ENCODE data around the gene SLC9C1.

DNA sequence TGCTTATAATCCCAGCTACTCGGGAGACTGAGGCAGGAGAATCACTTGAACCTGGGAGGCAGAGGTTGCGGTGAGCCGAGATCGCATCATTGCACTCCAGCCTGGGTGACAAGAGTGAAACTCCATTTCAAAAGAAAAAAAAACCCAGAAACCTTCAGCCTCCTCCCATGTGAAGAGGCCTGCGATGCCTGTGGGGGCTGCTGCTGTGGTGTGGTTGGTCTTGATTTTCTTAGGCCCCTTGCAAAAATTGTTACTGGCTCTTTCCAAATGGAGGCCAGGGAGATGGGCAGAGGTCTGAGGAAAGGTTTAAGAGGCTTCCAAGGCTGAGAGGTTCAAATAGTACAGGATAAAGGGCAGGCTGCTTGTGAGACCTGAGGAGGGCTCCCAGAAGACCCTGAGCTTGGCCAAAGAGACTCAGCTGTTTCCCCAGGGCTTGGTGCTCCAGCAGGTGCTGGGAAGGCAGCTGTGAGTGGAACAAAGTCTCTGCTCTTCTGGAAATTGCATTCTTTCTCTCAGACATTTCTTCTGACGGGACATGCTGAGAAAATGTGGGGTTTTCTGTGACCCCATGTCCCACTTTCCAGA is 179.3 kb downstream of the SLC9C1 start:
- TF ChIP-seq, protein P1, sequence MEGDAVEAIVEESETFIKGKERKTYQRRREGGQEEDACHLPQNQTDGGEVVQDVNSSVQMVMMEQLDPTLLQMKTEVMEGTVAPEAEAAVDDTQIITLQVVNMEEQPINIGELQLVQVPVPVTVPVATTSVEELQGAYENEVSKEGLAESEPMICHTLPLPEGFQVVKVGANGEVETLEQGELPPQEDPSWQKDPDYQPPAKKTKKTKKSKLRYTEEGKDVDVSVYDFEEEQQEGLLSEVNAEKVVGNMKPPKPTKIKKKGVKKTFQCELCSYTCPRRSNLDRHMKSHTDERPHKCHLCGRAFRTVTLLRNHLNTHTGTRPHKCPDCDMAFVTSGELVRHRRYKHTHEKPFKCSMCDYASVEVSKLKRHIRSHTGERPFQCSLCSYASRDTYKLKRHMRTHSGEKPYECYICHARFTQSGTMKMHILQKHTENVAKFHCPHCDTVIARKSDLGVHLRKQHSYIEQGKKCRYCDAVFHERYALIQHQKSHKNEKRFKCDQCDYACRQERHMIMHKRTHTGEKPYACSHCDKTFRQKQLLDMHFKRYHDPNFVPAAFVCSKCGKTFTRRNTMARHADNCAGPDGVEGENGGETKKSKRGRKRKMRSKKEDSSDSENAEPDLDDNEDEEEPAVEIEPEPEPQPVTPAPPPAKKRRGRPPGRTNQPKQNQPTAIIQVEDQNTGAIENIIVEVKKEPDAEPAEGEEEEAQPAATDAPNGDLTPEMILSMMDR (conservative IDR thresholded peaks at IDR 0.05 in 1 of 2, IDR thresholded peaks at IDR 0.05 in 1 of 2; ENCODE audit: low read depth in 1 of 2, low read length in 2 of 2), result no peak
- no peak for TF ChIP-seq EZH2 (IDR thresholded peaks at IDR 0.05; ENCODE audit: low read length, missing control alignments)
